ENCODE measurements around the gene RASA2. TPM values are rescaled to one million over a fixed set of nuclear protein-coding genes. Genes with fewer than 3 reads are reported as not detected.

RASA2 gene
- total RNA-seq, 6 donors from 2014 or later, result 11.7 to 41.5 (median 21.3) TPM

- Histone ChIP-seq H3K27ac (no peak overlapping the region), H3K4me1 (no peaks in the 10 kb centered on the region), H3K4me3 (no peak overlapping the region), H3K36me3 (peaks cover 5 to 69% (median 26%) of the 10 kb centered on the region in 4 donors), H3K9me3 (no peaks in the 10 kb centered on the region), H3K27me3 (no peaks in the 10 kb centered on the region)
- ATAC-seq (ENCODE audit: low FRiP score in 2 of 2) (no peak), DNase-seq (no peak)
- no peak for TF ChIP-seq POLR2AphosphoS5 (IDR thresholded peaks at IDR 0.05)
- TF ChIP-seq POLR2A (IDR thresholded peaks at IDR 0.05), result no peak
- TF ChIP-seq, protein P1, sequence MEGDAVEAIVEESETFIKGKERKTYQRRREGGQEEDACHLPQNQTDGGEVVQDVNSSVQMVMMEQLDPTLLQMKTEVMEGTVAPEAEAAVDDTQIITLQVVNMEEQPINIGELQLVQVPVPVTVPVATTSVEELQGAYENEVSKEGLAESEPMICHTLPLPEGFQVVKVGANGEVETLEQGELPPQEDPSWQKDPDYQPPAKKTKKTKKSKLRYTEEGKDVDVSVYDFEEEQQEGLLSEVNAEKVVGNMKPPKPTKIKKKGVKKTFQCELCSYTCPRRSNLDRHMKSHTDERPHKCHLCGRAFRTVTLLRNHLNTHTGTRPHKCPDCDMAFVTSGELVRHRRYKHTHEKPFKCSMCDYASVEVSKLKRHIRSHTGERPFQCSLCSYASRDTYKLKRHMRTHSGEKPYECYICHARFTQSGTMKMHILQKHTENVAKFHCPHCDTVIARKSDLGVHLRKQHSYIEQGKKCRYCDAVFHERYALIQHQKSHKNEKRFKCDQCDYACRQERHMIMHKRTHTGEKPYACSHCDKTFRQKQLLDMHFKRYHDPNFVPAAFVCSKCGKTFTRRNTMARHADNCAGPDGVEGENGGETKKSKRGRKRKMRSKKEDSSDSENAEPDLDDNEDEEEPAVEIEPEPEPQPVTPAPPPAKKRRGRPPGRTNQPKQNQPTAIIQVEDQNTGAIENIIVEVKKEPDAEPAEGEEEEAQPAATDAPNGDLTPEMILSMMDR (IDR thresholded peaks at IDR 0.05), result no peak
- no peak for TF ChIP-seq EP300 (IDR thresholded peaks at IDR 0.05)
- 85 to 86% methylated on average over 4 of the region's 4 CpGs for WGBS, 2 donors
Measured at GRCh38 chr3:141578202-141578973, 91.6 kb downstream of the RASA2 start.

GRCh38 chr3:141594357-141594756 lies 107.5 kb downstream of the RASA2 start:
- DNase-seq, result no peak
- no peak for ATAC-seq (ENCODE audit: low FRiP score in 2 of 2)
- Histone ChIP-seq H3K36me3 (peaks cover 0 to 60% (median 16%) of the 10 kb centered on the region in 4 donors), H3K9me3 (no peaks in the 10 kb centered on the region), H3K4me1 (no peaks in the 10 kb centered on the region), H3K4me3 (no peak overlapping the region), H3K27me3 (no peaks in the 10 kb centered on the region), H3K27ac (no peak overlapping the region)
- WGBS, 2 donors, result 97 to 100% methylated on average over 2 of the region's 2 CpGs
- TF ChIP-seq, protein P1 (IDR thresholded peaks at IDR 0.05), result no peak
- TF ChIP-seq EP300 (IDR thresholded peaks at IDR 0.05) (no peak), POLR2A (IDR thresholded peaks at IDR 0.05) (no peak), POLR2AphosphoS5 (IDR thresholded peaks at IDR 0.05) (no peak)

DNA sequence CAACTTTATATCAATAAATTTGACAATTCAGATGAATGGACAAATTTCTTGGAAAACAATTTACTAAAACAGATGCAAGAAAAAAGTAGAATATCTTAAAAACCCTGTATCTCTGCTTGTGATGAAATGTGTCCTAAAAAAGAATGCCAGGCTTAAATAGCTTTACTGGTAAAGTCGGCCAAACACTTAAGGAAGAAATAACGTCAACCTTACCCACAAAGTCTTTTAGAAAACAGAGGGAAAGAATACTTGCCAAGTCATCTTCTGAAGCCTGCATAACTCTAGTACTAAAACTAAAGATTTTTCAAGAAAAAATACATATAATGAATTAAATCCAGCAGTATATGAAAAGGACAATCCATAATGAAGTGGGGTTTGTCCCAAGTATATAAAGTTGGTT lies 111.1 kb downstream of the RASA2 start:
- no peak for DNase-seq
- Histone ChIP-seq H3K4me1 (no peaks in the 10 kb centered on the region), H3K36me3 (peaks cover 0 to 46% (median 16%) of the 10 kb centered on the region in 4 donors), H3K27me3 (no peaks in the 10 kb centered on the region), H3K4me3 (no peak overlapping the region), H3K27ac (no peak overlapping the region), H3K9me3 (no peaks in the 10 kb centered on the region)
- TF ChIP-seq EP300 (IDR thresholded peaks at IDR 0.05) (no peak), POLR2AphosphoS5 (IDR thresholded peaks at IDR 0.05) (no peak), POLR2A (IDR thresholded peaks at IDR 0.05) (no peak)
- no peak for ATAC-seq (ENCODE audit: low FRiP score in 2 of 2)
- WGBS, 2 donors, result 73% methylated on average over 2 of the region's 2 CpGs

GRCh38 chr3:141600331-141600730 lies 113.5 kb downstream of the RASA2 start:
- H3K9me3 ChIP-seq, result no peaks in the 10 kb centered on the region
- H3K36me3 ChIP-seq, result peaks cover 0 to 29% (median 16%) of the 10 kb centered on the region in 4 donors
- no peaks in the 10 kb centered on the region for H3K4me1 ChIP-seq
- DNase-seq, result peak in 1 of 2 donors; percentile 14
- no peak overlapping the region for H3K4me3 ChIP-seq
- H3K27me3 ChIP-seq, result no peaks in the 10 kb centered on the region
- WGBS, 2 donors, result 98 to 99% methylated on average over 12 of the region's 12 CpGs
- ATAC-seq (ENCODE audit: low FRiP score in 2 of 2), result no peak
- TF ChIP-seq, protein P1 (IDR thresholded peaks at IDR 0.05), result no peak
- TF ChIP-seq POLR2A (IDR thresholded peaks at IDR 0.05), result no peak
- no peak for TF ChIP-seq EP300 (IDR thresholded peaks at IDR 0.05)
- no peak for TF ChIP-seq POLR2AphosphoS5 (IDR thresholded peaks at IDR 0.05)
- no peak overlapping the region for H3K27ac ChIP-seq

GRCh38 chr3:141602706-141603105 lies 115.9 kb downstream of the RASA2 start:
- Histone ChIP-seq H3K4me1 (no peaks in the 10 kb centered on the region), H3K4me3 (no peak overlapping the region), H3K9me3 (no peaks in the 10 kb centered on the region), H3K27me3 (no peaks in the 10 kb centered on the region), H3K27ac (no peak overlapping the region), H3K36me3 (peaks cover 0 to 9% (median 6%) of the 10 kb centered on the region in 4 donors)
- DNase-seq, result no peak
- WGBS, 2 donors, result 93 to 97% methylated on average over 4 of the region's 4 CpGs
- TF ChIP-seq POLR2AphosphoS5 (IDR thresholded peaks at IDR 0.05) (no peak), POLR2A (IDR thresholded peaks at IDR 0.05) (no peak), EP300 (IDR thresholded peaks at IDR 0.05) (no peak)
- TF ChIP-seq, protein P1 (IDR thresholded peaks at IDR 0.05), result no peak
- no peak for ATAC-seq (ENCODE audit: low FRiP score in 2 of 2)

Measured in upper lobe of left lung (tissue), 6 donors.